Smooth muscle cell (in vitro differentiated cells): ENCODE measurements around the gene ZNF155. TPM values are rescaled to one million over a fixed set of nuclear protein-coding genes. Genes with fewer than 3 reads are reported as not detected.

ENCODE experiments used
- DNase-seq: peaks from one replicate; lab custom pipeline; 2025; ENCODE audit not compliant: unreplicated experiment; lab: John Stamatoyannopoulos, UW
- H2AFZ ChIP-seq: fragments of 200-600 bp; sonication (generic); 2 replicates; pipeline ENCODE4 v1.6.0; 2016; ENCODE audit warnings: antibody characterized with exemption, low read depth, mild to moderate bottlenecking
- H3F3A ChIP-seq: fragments of 200-600 bp; sonication (generic); 2 replicates; pipeline ENCODE4 v1.6.0; 2017; ENCODE audit warnings: antibody characterized with exemption, low read depth
- H3K27ac ChIP-seq: fragments of 200-600 bp; sonication (generic); 2 replicates; pipeline ENCODE4 v1.5.1; 2016; ENCODE audit warnings: low read depth, mild to moderate bottlenecking
- H3K27me3 ChIP-seq: fragments of 200-600 bp; sonication (generic); 2 replicates; pipeline ENCODE4 v1.6.1; 2016; ENCODE audit warnings: low read depth, mild to moderate bottlenecking
- H3K36me3 ChIP-seq: fragments of 200-600 bp; sonication (generic); 2 replicates; pipeline ENCODE4 v1.5.1; 2016; ENCODE audit warnings: low read depth
- H3K4me1 ChIP-seq: fragments of 200-600 bp; sonication (generic); 2 replicates; pipeline ENCODE4 v1.5.1; 2016; ENCODE audit warnings: low read depth
- H3K4me2 ChIP-seq: fragments of 200-600 bp; sonication (generic); 2 replicates; pipeline ENCODE4 v1.6.0; 2016; ENCODE audit warnings: mild to moderate bottlenecking
- H3K4me3 ChIP-seq: fragments of 200-600 bp; sonication (generic); 2 replicates; pipeline ENCODE4 v1.5.1; 2016; ENCODE audit warnings: mild to moderate bottlenecking
- H3K79me2 ChIP-seq: fragments of 200-600 bp; sonication (generic); 2 replicates; pipeline ENCODE4 v1.6.0; 2016; ENCODE audit warnings: low read depth, mild to moderate bottlenecking
- H3K9ac ChIP-seq: fragments of 200-600 bp; sonication (generic); 2 replicates; pipeline ENCODE4 v1.6.0; 2016; ENCODE audit warnings: low read depth
- H3K9me3 ChIP-seq: fragments of 200-600 bp; sonication (generic); replicated peaks from 2 replicates; pipeline ENCODE4 v1.5.1; 2016; ENCODE audit warnings: low read depth
- H4K20me1 ChIP-seq: fragments of 200-600 bp; sonication (generic); 2 replicates; pipeline ENCODE4 v1.6.0; 2016; ENCODE audit warnings: low read depth
- CTCF ChIP-seq: fragments of 200-600 bp; sonication (generic); IDR thresholded peaks from 2 replicates; pipeline ENCODE4 v1.5.1; 2017; ENCODE audit warnings: borderline replicate concordance, mild to moderate bottlenecking, antibody characterized with exemption; ENCODE audit not compliant: insufficient read depth, poor library complexity, severe bottlenecking
- WGBS: methylation state at CpG from one replicate; pipeline ENCODE4 v1.1.7; 2016; ENCODE audit warnings: low lambda C conversion rate; 5-methylcytosine and 5-hydroxymethylcytosine counted together
- polyA plus RNA-seq: library from polyadenylated mRNA; unstranded; fragments of >200 nt; fragmentation: Nextera tagmentation; extraction: Ambion mirVana; gene quantifications from 2 replicates; pipeline ENCODE4 v1.2.1, GENCODE V29; 2016
- total RNA-seq: library from RNA; depleted of rRNA; stranded (reverse); fragments of >200 nt; gene quantifications from 2 replicates; pipeline ENCODE4 v1.2.3, GENCODE V29; 2014

ZNF155 gene
- total and polyA plus RNA-seq, 2 experiments from 2014 or later = 1.2 to 4.1 TPM

- Histone ChIP-seq H3F3A (no peaks in the 10 kb centered on the region), H4K20me1 (no peaks in the 10 kb centered on the region), H3K4me3 (peak within 1 kb of the TSS; percentile 78), H3K9ac (peak within 1 kb of the TSS; percentile 70), H3K79me2 (peaks cover 4% of the 10 kb centered on the region), H3K27ac (peak within 1 kb of the TSS; percentile 53), H3K4me1 (no peaks in the 10 kb centered on the region), H3K36me3 (no peaks in the 10 kb centered on the region), H3K27me3 (no peaks in the 10 kb centered on the region), H2AFZ (peak within 1 kb of the TSS; percentile 100), H3K9me3 (peaks cover 3% of the 10 kb centered on the region), H3K4me2 (peak within 1 kb of the TSS; percentile 98)
- TF ChIP-seq CTCF = peak; percentile 32
- peak; percentile 51 for DNase-seq
- 2% methylated on average over 40 of the region's 40 CpGs for WGBS
Measured at GRCh38 chr19:43950834-43951645, 32.9 kb upstream of the ZNF155 start, which contains the start of gene ZNF221. Gene ZNF221 (plus strand): TSS chr19:43951228. CDS start chr19:43962727, 11,499 bp downstream.

- DNase-seq = no peak
- no peaks in the 10 kb centered on the region for H3K27me3 ChIP-seq
- no peak for TF ChIP-seq CTCF
- no peaks in the 10 kb centered on the region for H3K4me1 ChIP-seq
- peaks cover 9% of the 10 kb centered on the region for H3K79me2 ChIP-seq
- no peaks in the 10 kb centered on the region for H3K9me3 ChIP-seq
- no peak overlapping the region for H3K27ac ChIP-seq
- H3K36me3 ChIP-seq = peaks cover 7% of the 10 kb centered on the region
- H3F3A ChIP-seq = no peaks in the 10 kb centered on the region
- H3K4me3 ChIP-seq = no peak overlapping the region
- H2AFZ ChIP-seq = no peak overlapping the region
- H4K20me1 ChIP-seq = no peaks in the 10 kb centered on the region
- 96% methylated on average over 3 of the region's 3 CpGs for WGBS
- H3K4me2 ChIP-seq = no peak overlapping the region
- no peak overlapping the region for H3K9ac ChIP-seq
Measured at GRCh38 chr19:43956827-43957226, 27.2 kb upstream of the ZNF155 start.

DNA sequence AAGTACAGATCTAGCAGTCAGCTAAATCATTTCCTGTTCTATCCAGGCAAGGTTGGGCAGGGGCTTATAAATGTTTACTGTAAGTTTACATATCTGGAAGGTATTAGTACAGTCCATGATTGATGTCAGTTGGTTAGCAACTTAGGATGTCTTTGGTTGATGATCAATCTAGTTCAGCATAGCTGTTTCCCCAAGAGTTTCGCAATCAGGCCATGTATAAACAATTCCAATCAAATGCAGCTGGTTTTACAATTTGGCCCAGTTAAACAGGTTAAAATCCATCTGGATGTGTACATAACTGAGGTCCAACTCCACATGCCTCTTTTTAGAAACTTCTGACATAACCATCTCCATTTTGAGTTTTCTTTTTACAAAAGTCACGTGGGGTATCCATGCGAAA, 26.1 kb upstream of the ZNF155 start:
- peaks cover 17% of the 10 kb centered on the region for H3K36me3 ChIP-seq
- H3K4me1 ChIP-seq = no peaks in the 10 kb centered on the region
- H3K9me3 ChIP-seq = no peaks in the 10 kb centered on the region
- TF ChIP-seq CTCF = no peak
- peaks cover 4% of the 10 kb centered on the region for H3K79me2 ChIP-seq
- H2AFZ ChIP-seq = no peak overlapping the region
- H3K27ac ChIP-seq = no peak overlapping the region
- no peaks in the 10 kb centered on the region for H4K20me1 ChIP-seq
- no peak overlapping the region for H3K4me3 ChIP-seq
- no peak for DNase-seq
- no peak overlapping the region for H3K4me2 ChIP-seq
- H3K27me3 ChIP-seq = no peaks in the 10 kb centered on the region
- no peaks in the 10 kb centered on the region for H3F3A ChIP-seq
- WGBS = 96% methylated on average over 3 of the region's 3 CpGs
- no peak overlapping the region for H3K9ac ChIP-seq
